ENCODE results near the gene RAP1B.

DNA sequence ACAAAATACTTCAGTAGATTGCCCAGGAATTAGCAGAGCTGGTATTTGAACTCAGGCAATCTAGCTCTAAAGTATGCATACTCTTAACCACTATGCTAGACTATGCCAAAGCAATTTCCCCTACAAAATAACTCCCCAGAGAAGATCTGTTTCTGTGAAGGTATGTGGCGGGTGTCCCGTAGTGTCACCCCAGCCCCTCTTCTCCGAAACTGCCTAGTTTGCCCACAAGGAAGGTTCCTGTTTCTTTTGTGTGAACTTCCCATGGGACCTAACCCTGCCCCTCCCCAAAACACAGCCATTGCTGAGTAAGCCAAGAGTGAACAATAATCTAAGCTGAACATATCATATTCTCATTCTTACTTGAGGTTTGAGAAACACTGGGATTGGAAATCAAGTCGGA is 15.5 kb upstream of the RAP1B start:
- TF ChIP-seq SIN3A (IDR thresholded peaks at IDR 0.05; ENCODE audit: borderline replicate concordance, insufficient read depth, low read length) (no peak), POLR2AphosphoS5 (IDR thresholded peaks at IDR 0.05; ENCODE audit: low read depth, low read length) (no peak), TAF1 (IDR thresholded peaks at IDR 0.05; ENCODE audit: borderline replicate concordance, insufficient read depth, low read length) (no peak)
- TF ChIP-seq, protein P1, sequence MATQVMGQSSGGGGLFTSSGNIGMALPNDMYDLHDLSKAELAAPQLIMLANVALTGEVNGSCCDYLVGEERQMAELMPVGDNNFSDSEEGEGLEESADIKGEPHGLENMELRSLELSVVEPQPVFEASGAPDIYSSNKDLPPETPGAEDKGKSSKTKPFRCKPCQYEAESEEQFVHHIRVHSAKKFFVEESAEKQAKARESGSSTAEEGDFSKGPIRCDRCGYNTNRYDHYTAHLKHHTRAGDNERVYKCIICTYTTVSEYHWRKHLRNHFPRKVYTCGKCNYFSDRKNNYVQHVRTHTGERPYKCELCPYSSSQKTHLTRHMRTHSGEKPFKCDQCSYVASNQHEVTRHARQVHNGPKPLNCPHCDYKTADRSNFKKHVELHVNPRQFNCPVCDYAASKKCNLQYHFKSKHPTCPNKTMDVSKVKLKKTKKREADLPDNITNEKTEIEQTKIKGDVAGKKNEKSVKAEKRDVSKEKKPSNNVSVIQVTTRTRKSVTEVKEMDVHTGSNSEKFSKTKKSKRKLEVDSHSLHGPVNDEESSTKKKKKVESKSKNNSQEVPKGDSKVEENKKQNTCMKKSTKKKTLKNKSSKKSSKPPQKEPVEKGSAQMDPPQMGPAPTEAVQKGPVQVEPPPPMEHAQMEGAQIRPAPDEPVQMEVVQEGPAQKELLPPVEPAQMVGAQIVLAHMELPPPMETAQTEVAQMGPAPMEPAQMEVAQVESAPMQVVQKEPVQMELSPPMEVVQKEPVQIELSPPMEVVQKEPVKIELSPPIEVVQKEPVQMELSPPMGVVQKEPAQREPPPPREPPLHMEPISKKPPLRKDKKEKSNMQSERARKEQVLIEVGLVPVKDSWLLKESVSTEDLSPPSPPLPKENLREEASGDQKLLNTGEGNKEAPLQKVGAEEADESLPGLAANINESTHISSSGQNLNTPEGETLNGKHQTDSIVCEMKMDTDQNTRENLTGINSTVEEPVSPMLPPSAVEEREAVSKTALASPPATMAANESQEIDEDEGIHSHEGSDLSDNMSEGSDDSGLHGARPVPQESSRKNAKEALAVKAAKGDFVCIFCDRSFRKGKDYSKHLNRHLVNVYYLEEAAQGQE (IDR thresholded peaks at IDR 0.05; ENCODE audit: insufficient read depth in 1 of 2, low read depth in 2 of 2, low read length in 2 of 2): no peak
